SU-DHL-6 (cell line): Measurements from ENCODE around the gene CADPS.

Source experiments
- H2AFZ ChIP-seq: fragments of 200-600 bp; sonication (generic); 2 replicates; pipeline ENCODE4 v1.6.1; 2014; ENCODE audit warnings: low read depth, mild to moderate bottlenecking, moderate library complexity, mixed read lengths, antibody characterized with exemption, low read length; ENCODE audit not compliant: severe bottlenecking
- H3F3A ChIP-seq: fragments of 200-600 bp; shearing (Covaris generic); 2 replicates; pipeline ENCODE4 v1.6.0; 2016; ENCODE audit warnings: antibody characterized with exemption, mild to moderate bottlenecking; ENCODE audit not compliant: insufficient read depth
- H3K27ac ChIP-seq: fragments of 200-600 bp; sonication (generic); 2 replicates; pipeline ENCODE4 v1.5.1; 2016; ENCODE audit warnings: low read depth, mild to moderate bottlenecking, low read length, moderate library complexity, mixed read lengths
- H3K27me3 ChIP-seq: fragments of 200-600 bp; sonication (generic), shearing (Covaris generic); 2 replicates; pipeline ENCODE4 v1.6.0; 2014; ENCODE audit warnings: mild to moderate bottlenecking, low read length
- H3K36me3 ChIP-seq: fragments of 200-600 bp; sonication (generic); 2 replicates; pipeline ENCODE4 v1.6.1; 2014; ENCODE audit warnings: mild to moderate bottlenecking, low read length, mixed read lengths
- H3K4me2 ChIP-seq: fragments of 300-600, 200-600 bp; shearing (Covaris generic), sonication (generic); 2 replicates; pipeline ENCODE4 v1.6.0; 2014; ENCODE audit warnings: low read length, low read depth, mild to moderate bottlenecking; ENCODE audit not compliant: poor library complexity, severe bottlenecking
- H3K4me3 ChIP-seq: fragments of 200-600 bp; sonication (generic); 2 replicates; pipeline ENCODE4 v1.5.1; 2014; ENCODE audit warnings: antibody characterized with exemption, low read length, mild to moderate bottlenecking, mixed read lengths; ENCODE audit not compliant: insufficient read depth, poor library complexity, severe bottlenecking
- H3K79me2 ChIP-seq: fragments of 200-600 bp; sonication (generic); 2 replicates; pipeline ENCODE4 v1.6.1; 2014; ENCODE audit warnings: mild to moderate bottlenecking, low read length, moderate library complexity; ENCODE audit not compliant: insufficient read depth
- H3K9ac ChIP-seq: fragments of 200-600 bp; sonication (generic); 2 replicates; pipeline ENCODE4 v1.7.0; 2014; ENCODE audit warnings: mild to moderate bottlenecking, low read length
- H3K9me2 ChIP-seq: fragments of 200-600 bp; sonication (generic); replicated peaks from 2 replicates; pipeline ENCODE4 v1.6.1; 2014; ENCODE audit warnings: low read length; ENCODE audit not compliant: insufficient read depth
- H3K9me3 ChIP-seq: fragments of 200-600 bp; sonication (generic); 2 replicates; pipeline ENCODE4 v1.6.1; 2014; ENCODE audit warnings: low read length, mixed read lengths; ENCODE audit not compliant: insufficient read depth
- H4K20me1 ChIP-seq: fragments of 200-600 bp; sonication (generic); 2 replicates; pipeline ENCODE4 v1.6.1; 2014; ENCODE audit warnings: low read depth, mild to moderate bottlenecking, antibody characterized with exemption, low read length, moderate library complexity, mixed read lengths
- CTCF ChIP-seq: fragments of 200-600 bp; sonication (generic); IDR thresholded peaks from one replicate; pipeline ENCODE4 v1.5.1; 2017; ENCODE audit warnings: antibody characterized with exemption, mild to moderate bottlenecking, low read length, moderate library complexity; ENCODE audit not compliant: insufficient read depth, poor library complexity, severe bottlenecking
- EZH2phosphoT487 ChIP-seq: fragments of 200-600 bp; sonication (generic), shearing (Covaris generic); conservative IDR thresholded peaks from 2 replicates; pipeline ENCODE4 v1.6.1; 2018; ENCODE audit warnings: mild to moderate bottlenecking, antibody characterized with exemption, low read length, moderate library complexity, mixed read lengths

CADPS gene

GRCh38 chr3:62367763-62368195, 507.4 kb downstream of the CADPS start:
- Histone ChIP-seq H3K27ac (no peak overlapping the region), H3K4me2 (no peak overlapping the region), H3K9ac (no peak overlapping the region), H3K9me2 (no peaks in the 10 kb centered on the region), H3K9me3 (no peaks in the 10 kb centered on the region), H3K27me3 (no peaks in the 10 kb centered on the region), H3K36me3 (no peaks in the 10 kb centered on the region), H4K20me1 (no peaks in the 10 kb centered on the region), H3K4me3 (no peak overlapping the region), H3K79me2 (no peaks in the 10 kb centered on the region), H2AFZ (no peak overlapping the region), H3F3A (no peaks in the 10 kb centered on the region)
- no peak for TF ChIP-seq CTCF
- TF ChIP-seq EZH2phosphoT487 = no peak

- Histone ChIP-seq H4K20me1 (no peaks in the 10 kb centered on the region), H3K9me2 (no peaks in the 10 kb centered on the region), H3K36me3 (no peaks in the 10 kb centered on the region), H2AFZ (no peak overlapping the region), H3K4me3 (no peak overlapping the region), H3F3A (no peaks in the 10 kb centered on the region), H3K4me2 (no peak overlapping the region), H3K79me2 (no peaks in the 10 kb centered on the region), H3K27me3 (no peaks in the 10 kb centered on the region), H3K9ac (no peak overlapping the region), H3K27ac (no peak overlapping the region), H3K9me3 (no peaks in the 10 kb centered on the region)
- no peak for TF ChIP-seq CTCF
- no peak for TF ChIP-seq EZH2phosphoT487
These were observed 509.1 kb downstream of the CADPS start for GRCh38 chr3:62366126-62366484.

GRCh38 chr3:62365391-62366125, 509.7 kb downstream of the CADPS start:
- Histone ChIP-seq H3K4me2 (no peak overlapping the region), H3F3A (no peaks in the 10 kb centered on the region), H3K9me2 (no peaks in the 10 kb centered on the region), H3K79me2 (no peaks in the 10 kb centered on the region), H3K9me3 (no peaks in the 10 kb centered on the region), H3K9ac (no peak overlapping the region), H3K27ac (no peak overlapping the region), H3K36me3 (no peaks in the 10 kb centered on the region), H3K27me3 (no peaks in the 10 kb centered on the region), H4K20me1 (no peaks in the 10 kb centered on the region), H2AFZ (no peak overlapping the region), H3K4me3 (no peak overlapping the region)
- no peak for TF ChIP-seq CTCF
- no peak for TF ChIP-seq EZH2phosphoT487
